ELF-1 (cell line): ENCODE measurements around the gene ICAM1.
"Not testable (repeated sequence)": the region's sequence is repeated elsewhere in the genome, so short reads cannot be mapped to it uniquely, and the experiment has no call there.

Source experiments
- DNase-seq: peaks from one replicate; pipeline ENCODE4 v3.0.0-alpha.2; 2016; ENCODE audit warnings: low read depth, low spot score

ICAM1 gene

DNA sequence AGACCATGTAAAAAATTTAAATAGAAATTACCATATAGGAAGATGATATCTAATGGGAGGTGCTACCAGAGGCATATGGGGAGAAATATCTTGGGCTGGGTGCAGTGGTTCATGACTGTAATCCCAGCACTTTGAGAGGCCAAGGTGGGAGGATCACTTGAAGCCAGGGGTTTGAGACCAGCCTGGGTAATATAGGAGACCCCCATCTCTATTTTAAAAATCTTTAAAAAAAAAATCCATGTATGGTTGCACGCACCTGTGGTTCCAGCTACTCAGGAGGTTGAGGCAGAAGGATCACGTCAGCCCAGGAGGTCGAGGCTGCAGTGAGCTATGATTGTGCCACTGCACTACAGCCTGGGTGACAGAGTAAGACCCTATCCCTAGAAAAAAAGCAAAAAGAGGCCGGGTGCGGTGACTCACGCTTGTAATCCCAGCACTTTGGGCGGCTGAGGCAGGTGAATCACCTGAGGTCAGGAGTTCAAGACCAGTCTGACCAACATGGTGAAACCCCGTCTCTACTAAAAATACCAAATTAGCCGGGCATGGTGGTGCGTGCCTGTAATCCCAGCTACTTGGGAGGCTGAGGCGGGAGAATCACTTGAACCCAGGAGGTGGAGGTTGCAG, 29.0 kb upstream of the ICAM1 start:
- DNase-seq = not testable (repeated sequence)

DNA sequence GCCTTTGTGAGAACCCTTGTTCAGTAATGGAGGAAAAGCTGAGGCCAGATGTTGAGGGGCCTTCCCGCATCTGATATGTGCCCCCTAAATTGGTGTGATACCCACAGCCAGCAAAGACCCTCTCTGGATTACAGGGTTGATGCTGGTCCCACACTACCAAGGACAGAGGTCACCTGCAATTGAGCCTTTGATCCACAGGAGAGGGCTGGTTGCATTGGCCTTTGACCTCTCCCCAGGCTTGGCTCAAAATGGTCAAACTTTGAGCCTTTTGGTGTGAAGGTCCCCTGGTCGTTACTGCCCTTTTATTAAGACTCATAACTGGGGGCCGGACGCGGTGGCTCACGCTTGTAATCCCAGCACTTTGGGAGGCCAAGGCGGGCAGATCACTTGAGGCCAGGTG, 27.3 kb upstream of the ICAM1 start:
- DNase-seq = no peak

GRCh38 chr19:10245189-10245939, 25.6 kb upstream of the ICAM1 start:
- DNase-seq = no peak

GRCh38 chr19:10246511-10246910, 24.4 kb upstream of the ICAM1 start:
- DNase-seq = no peak

- DNase-seq = peak; percentile 98
Measured at GRCh38 chr19:10251792-10252694, 18.9 kb upstream of the ICAM1 start, which contains the start of gene MRPL4. TSS of gene MRPL4 (plus strand) at chr19:10252214. CDS start at chr19:10252254, 40 bp downstream.

GRCh38 chr19:10252707-10253106, 18.2 kb upstream of the ICAM1 start:
- DNase-seq = no peak

DNA sequence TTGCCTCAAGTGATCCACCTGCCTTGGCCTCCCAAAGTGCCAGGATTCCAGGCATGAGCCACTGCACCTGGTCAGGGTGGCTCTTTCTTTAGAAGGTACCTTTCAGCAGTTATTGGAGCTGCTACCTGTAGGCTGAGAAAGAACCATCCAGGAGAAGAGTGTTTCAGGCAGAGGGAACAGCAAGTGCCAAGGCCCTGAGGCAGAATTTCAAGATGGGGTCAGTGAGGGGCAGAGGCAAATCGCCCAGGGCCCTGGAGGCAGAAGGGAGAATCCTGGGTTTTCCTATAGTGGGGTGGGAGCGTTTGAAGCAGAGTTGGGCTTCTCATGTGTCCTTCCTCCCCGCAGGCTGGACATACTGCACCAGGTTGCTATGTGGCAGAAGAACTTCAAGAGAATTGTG, 16.7 kb upstream of the ICAM1 start:
- no peak for DNase-seq

GRCh38 chr19:10255358-10255757, 15.6 kb upstream of the ICAM1 start:
- no peak for DNase-seq

GRCh38 chr19:10256551-10256950, 14.4 kb upstream of the ICAM1 start:
- DNase-seq = no peak

DNA sequence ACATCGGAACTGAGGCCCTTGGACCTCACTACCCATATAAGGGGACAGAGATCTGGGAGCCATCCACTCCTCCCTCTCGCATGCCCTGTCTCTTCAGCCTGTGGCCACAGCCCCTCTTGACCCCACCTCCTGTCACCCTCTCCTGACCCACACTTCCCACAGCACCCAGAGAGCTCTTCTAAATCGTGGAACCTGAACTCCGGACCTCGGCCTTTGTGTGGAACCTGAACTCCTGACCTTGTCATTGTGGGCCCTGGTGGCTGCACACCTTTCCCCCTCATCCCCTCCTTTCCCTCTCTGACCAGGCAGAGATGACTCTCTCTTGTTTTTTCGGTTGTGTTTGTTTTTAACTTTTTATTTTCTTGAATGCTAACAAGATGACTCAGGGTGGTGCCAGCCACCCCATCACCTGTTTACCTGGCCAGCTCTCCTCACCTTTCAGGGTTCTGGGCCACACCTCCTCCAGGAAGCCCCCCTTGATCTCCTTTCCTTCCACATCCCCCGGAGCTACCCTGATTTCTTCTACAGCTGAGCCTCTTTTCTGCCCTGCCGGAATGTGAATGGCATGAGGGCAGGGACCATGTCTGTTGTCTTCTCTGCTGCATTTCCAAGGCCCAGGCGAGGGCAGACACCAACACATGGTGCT, 13.8 kb upstream of the ICAM1 start:
- no peak for DNase-seq

- DNase-seq = no peak
Measured at GRCh38 chr19:10258080-10258710, 12.7 kb upstream of the ICAM1 start.

GRCh38 chr19:10259162-10259905, 11.6 kb upstream of the ICAM1 start:
- DNase-seq = peak; percentile 92

GRCh38 chr19:10260141-10260584, 10.8 kb upstream of the ICAM1 start:
- no peak for DNase-seq

- DNase-seq = no peak
Measured at GRCh38 chr19:10262771-10263170, 8.1 kb upstream of the ICAM1 start.

DNA sequence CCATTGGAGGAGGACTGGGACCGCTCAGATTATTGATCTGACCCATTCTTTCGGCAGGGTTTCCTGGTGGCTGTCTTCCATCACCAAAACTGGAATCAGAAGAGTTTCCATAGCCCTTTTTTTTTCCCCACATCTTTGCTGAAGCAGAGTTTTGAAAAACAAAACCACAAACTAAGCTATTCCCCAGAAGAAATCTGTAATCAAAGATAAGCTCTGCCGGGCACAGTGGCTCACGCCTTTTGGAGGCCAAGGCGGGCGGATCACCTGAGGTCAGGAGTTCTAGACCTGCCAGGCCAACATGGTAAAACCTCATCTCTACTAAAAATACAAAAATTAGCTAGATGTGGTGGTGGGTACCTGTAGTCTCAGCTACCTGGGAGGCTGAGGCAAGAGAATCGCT, 4.2 kb upstream of the ICAM1 start:
- no peak for DNase-seq

- DNase-seq = no peak
Measured at GRCh38 chr19:10268071-10268470, 2.8 kb upstream of the ICAM1 start.

GRCh38 chr19:10269333-10270179, 1.4 kb upstream of the ICAM1 start:
- DNase-seq = peak; percentile 89

DNA sequence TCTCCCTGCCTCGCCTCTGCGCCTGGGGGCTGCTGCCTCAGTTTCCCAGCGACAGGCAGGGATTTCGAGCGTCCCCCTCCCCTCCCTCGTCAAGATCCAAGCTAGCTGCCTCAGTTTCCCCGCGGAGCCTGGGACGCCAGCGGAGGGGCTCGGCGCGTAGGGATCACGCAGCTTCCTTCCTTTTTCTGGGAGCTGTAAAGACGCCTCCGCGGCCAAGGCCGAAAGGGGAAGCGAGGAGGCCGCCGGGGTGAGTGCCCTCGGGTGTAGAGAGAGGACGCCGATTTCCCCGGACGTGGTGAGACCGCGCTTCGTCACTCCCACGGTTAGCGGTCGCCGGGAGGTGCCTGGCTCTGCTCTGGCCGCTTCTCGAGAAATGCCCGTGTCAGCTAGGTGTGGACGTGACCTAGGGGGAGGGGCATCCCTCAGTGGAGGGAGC, 722 bp upstream of the ICAM1 start:
- no peak for DNase-seq

DNA sequence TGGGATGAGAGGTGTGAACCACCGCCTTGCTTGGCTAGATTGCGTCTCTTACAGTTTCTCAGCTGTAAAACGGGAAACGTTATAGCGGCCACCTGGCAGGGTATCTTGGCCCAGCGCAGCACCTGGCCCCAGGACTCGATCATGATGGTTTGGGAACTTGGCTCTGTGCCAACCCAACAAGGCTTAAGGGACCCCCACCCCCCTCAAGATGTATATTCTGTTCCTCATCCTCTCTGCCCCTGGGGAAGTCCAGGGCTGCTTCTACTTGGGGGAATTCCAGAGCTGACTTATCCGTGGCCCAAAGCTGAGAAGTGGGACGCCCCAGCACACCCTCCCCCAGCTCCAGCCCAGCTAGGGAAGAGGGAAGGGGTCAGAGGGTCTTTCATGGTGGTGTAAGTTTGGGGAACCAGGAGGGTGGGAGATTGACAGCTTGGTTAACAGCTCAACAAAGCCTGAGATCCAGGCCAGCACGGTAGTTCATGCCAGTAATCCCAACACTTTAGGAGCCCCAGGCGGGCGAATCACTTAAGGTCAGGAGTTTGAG, 695 bp downstream of the ICAM1 start:
- no peak for DNase-seq
